Measurements from ENCODE around the gene PDE10A. TPM values are rescaled to one million over a fixed set of nuclear protein-coding genes. Genes with fewer than 3 reads are reported as not detected.

The PDE10A gene
- total RNA-seq, 1 donor, result 5.6 TPM

GRCh38 chr6:165403006-165403595 is 259.9 kb downstream of the PDE10A start:
- TF ChIP-seq, protein P1, sequence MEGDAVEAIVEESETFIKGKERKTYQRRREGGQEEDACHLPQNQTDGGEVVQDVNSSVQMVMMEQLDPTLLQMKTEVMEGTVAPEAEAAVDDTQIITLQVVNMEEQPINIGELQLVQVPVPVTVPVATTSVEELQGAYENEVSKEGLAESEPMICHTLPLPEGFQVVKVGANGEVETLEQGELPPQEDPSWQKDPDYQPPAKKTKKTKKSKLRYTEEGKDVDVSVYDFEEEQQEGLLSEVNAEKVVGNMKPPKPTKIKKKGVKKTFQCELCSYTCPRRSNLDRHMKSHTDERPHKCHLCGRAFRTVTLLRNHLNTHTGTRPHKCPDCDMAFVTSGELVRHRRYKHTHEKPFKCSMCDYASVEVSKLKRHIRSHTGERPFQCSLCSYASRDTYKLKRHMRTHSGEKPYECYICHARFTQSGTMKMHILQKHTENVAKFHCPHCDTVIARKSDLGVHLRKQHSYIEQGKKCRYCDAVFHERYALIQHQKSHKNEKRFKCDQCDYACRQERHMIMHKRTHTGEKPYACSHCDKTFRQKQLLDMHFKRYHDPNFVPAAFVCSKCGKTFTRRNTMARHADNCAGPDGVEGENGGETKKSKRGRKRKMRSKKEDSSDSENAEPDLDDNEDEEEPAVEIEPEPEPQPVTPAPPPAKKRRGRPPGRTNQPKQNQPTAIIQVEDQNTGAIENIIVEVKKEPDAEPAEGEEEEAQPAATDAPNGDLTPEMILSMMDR (IDR thresholded peaks at IDR 0.05; ENCODE audit: insufficient read depth, low read depth, low read length), result no peak
- DNase-seq (ENCODE audit: low read depth), result no peak
- no peak overlapping the region for H3K4me3 ChIP-seq (ENCODE audit: low read depth, low read length)

GRCh38 chr6:165401092-165401491 is 261.9 kb downstream of the PDE10A start:
- H3K4me3 ChIP-seq (ENCODE audit: low read depth, low read length), result no peak overlapping the region
- TF ChIP-seq, protein P1 (IDR thresholded peaks at IDR 0.05; ENCODE audit: insufficient read depth, low read depth, low read length), result no peak
- no peak for DNase-seq (ENCODE audit: low read depth)

DNA sequence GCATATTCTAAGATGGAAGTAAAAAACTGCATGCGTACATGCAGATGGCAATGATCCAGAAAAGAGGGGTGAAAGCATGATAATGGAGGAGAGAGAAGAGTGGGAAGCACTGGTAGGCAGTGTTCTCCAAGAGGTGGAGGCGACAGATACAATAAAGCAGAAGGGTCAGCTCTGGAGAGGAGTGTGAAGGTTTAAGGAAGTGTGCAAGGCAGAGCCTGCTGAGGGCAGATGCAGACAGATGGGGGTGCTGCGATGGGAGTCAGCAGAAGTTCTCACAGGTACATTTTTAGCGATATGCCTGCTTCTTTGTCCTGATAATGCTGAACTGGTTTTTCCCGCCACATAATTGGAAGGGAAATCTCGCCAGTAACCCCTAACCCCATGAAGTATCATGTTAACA is 272.6 kb downstream of the PDE10A start:
- H3K4me3 ChIP-seq (ENCODE audit: low read depth, low read length), result no peak overlapping the region
- TF ChIP-seq, protein P1 (IDR thresholded peaks at IDR 0.05; ENCODE audit: insufficient read depth, low read depth, low read length), result no peak
- DNase-seq (ENCODE audit: low read depth), result no peak

DNA sequence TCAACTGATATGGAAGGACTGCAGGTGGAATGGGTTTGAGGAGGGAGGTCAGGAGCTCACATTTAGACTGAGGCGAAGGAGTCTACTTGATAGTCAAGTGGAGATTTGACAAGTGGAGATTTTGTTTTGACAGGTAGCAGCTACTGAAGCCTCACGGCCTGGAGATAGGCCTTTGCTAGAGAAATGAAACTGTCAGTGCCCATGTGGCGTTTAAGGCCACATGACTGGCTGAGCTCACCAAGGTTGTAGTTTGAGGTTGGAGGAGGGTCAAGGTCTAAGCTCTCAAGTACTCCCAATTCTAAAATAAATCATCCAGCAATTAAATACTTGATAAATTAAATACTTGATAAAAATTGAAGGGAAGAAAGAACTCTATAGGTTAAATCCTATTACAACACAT is 273.5 kb downstream of the PDE10A start:
- no peak for DNase-seq (ENCODE audit: low read depth)
- H3K4me3 ChIP-seq (ENCODE audit: low read depth, low read length), result no peak overlapping the region
- TF ChIP-seq, protein P1 (IDR thresholded peaks at IDR 0.05; ENCODE audit: insufficient read depth, low read depth, low read length), result no peak

- H3K4me3 ChIP-seq (ENCODE audit: low read depth, low read length), result no peak overlapping the region
- DNase-seq (ENCODE audit: low read depth), result no peak
- TF ChIP-seq, protein P1 (IDR thresholded peaks at IDR 0.05; ENCODE audit: insufficient read depth, low read depth, low read length), result no peak
Observed at GRCh38 chr6:165383323-165383722, 279.7 kb downstream of the PDE10A start.

GRCh38 chr6:165376100-165376499 is 286.9 kb downstream of the PDE10A start:
- no peak overlapping the region for H3K4me3 ChIP-seq (ENCODE audit: low read depth, low read length)
- DNase-seq (ENCODE audit: low read depth), result no peak
- TF ChIP-seq, protein P1 (IDR thresholded peaks at IDR 0.05; ENCODE audit: insufficient read depth, low read depth, low read length), result no peak

DNA sequence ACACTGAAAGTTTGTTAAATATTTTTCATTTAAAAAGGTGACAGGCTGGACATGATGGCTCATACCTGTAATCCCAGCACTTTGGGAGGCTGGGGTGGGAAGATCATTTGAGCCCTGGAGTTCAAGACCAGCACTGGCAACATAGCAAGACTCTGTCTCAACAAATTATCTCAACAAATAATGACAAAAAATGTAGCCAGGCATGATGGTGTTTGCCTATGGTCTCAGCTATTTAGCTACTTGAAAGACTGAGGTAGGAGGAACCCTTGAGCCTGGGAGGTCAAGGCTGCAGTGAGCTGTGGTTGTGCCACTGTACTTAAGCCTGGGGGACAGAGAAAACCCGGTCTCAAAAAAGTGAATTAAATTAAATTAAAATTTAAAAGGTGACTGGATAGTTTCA is 297.7 kb downstream of the PDE10A start:
- no peak for DNase-seq (ENCODE audit: low read depth)
- TF ChIP-seq, protein P1 (IDR thresholded peaks at IDR 0.05; ENCODE audit: insufficient read depth, low read depth, low read length), result no peak
- no peak overlapping the region for H3K4me3 ChIP-seq (ENCODE audit: low read depth, low read length)

Measured in fibroblast of villous mesenchyme (primary cell).